Measurements from ENCODE around the gene KATNAL1.

KATNAL1 gene

GRCh38 chr13:30337061-30337610, 29.8 kb upstream of the KATNAL1 start:
- Histone ChIP-seq H3K4me3 (ENCODE audit: low read depth, low read length) (no peak overlapping the region), H3K9me3 (ENCODE audit: severe bottlenecking) (no peaks in the 10 kb centered on the region), H3K36me3 (no peaks in the 10 kb centered on the region), H3K27me3 (ENCODE audit: insufficient read depth, low read depth, severe bottlenecking) (no peaks in the 10 kb centered on the region), H3K27ac (no peak overlapping the region)
- TF ChIP-seq CTCF (IDR thresholded peaks at IDR 0.05; ENCODE audit: low read depth, low read length): no peak
- no peak for DNase-seq

GRCh38 chr13:30334663-30335386, 27.5 kb upstream of the KATNAL1 start:
- peak; percentile 35; the same call in 1 of the 2 replicates for TF ChIP-seq CTCF (IDR thresholded peaks at IDR 0.05; ENCODE audit: low read depth, low read length)
- no peak overlapping the region for H3K4me3 ChIP-seq (ENCODE audit: low read depth, low read length)
- DNase-seq: peak; percentile 22
- no peaks in the 10 kb centered on the region for H3K9me3 ChIP-seq (ENCODE audit: severe bottlenecking)
- no peaks in the 10 kb centered on the region for H3K36me3 ChIP-seq
- H3K27ac ChIP-seq: no peak overlapping the region
- no peaks in the 10 kb centered on the region for H3K27me3 ChIP-seq (ENCODE audit: insufficient read depth, low read depth, severe bottlenecking)

- no peak for TF ChIP-seq CTCF (IDR thresholded peaks at IDR 0.05; ENCODE audit: low read depth, low read length)
- Histone ChIP-seq H3K36me3 (no peaks in the 10 kb centered on the region), H3K9me3 (ENCODE audit: severe bottlenecking) (no peaks in the 10 kb centered on the region), H3K27ac (no peak overlapping the region), H3K27me3 (ENCODE audit: insufficient read depth, low read depth, severe bottlenecking) (no peaks in the 10 kb centered on the region), H3K4me3 (ENCODE audit: low read depth, low read length) (no peak overlapping the region)
- no peak for DNase-seq
These were observed 26.3 kb upstream of the KATNAL1 start for GRCh38 chr13:30333616-30334015.

- no peak overlapping the region for H3K27ac ChIP-seq
These were observed 25.2 kb upstream of the KATNAL1 start for GRCh38 chr13:30332456-30333143.

GRCh38 chr13:30331331-30331771, 24.0 kb upstream of the KATNAL1 start:
- TF ChIP-seq CTCF (IDR thresholded peaks at IDR 0.05; ENCODE audit: low read depth, low read length): no peak
- Histone ChIP-seq H3K9me3 (ENCODE audit: severe bottlenecking) (no peaks in the 10 kb centered on the region), H3K36me3 (no peaks in the 10 kb centered on the region), H3K4me3 (ENCODE audit: low read depth, low read length) (no peak overlapping the region), H3K27ac (no peak overlapping the region), H3K27me3 (ENCODE audit: insufficient read depth, low read depth, severe bottlenecking) (no peaks in the 10 kb centered on the region)
- no peak for DNase-seq

More at GRCh38 chr13:30332456-30333143, 25.2 kb upstream of the KATNAL1 start:
- DNase-seq: no peak
- Histone ChIP-seq H3K36me3 (no peaks in the 10 kb centered on the region), H3K4me3 (ENCODE audit: low read depth, low read length) (no peak overlapping the region), H3K27me3 (ENCODE audit: insufficient read depth, low read depth, severe bottlenecking) (no peaks in the 10 kb centered on the region), H3K9me3 (ENCODE audit: severe bottlenecking) (no peaks in the 10 kb centered on the region)
- TF ChIP-seq CTCF (IDR thresholded peaks at IDR 0.05; ENCODE audit: low read depth, low read length): no peak
